ENCODE data around the gene TMCC1.
"Not testable (repeated sequence)": the region's sequence is repeated elsewhere in the genome, so short reads cannot be mapped to it uniquely, and the experiment has no call there.

- TF ChIP-seq, protein P1, sequence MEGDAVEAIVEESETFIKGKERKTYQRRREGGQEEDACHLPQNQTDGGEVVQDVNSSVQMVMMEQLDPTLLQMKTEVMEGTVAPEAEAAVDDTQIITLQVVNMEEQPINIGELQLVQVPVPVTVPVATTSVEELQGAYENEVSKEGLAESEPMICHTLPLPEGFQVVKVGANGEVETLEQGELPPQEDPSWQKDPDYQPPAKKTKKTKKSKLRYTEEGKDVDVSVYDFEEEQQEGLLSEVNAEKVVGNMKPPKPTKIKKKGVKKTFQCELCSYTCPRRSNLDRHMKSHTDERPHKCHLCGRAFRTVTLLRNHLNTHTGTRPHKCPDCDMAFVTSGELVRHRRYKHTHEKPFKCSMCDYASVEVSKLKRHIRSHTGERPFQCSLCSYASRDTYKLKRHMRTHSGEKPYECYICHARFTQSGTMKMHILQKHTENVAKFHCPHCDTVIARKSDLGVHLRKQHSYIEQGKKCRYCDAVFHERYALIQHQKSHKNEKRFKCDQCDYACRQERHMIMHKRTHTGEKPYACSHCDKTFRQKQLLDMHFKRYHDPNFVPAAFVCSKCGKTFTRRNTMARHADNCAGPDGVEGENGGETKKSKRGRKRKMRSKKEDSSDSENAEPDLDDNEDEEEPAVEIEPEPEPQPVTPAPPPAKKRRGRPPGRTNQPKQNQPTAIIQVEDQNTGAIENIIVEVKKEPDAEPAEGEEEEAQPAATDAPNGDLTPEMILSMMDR (IDR thresholded peaks at IDR 0.05) = not testable (repeated sequence)
- TF ChIP-seq ZFX (IDR thresholded peaks at IDR 0.05; ENCODE audit: borderline replicate concordance) = not testable (repeated sequence)
These were observed 197.1 kb downstream of the TMCC1 start for GRCh38 chr3:129696430-129696829.

Data from 22Rv1 (cell line).